Measurements from ENCODE around the gene ETHE1. TPM values are rescaled to one million over a fixed set of nuclear protein-coding genes. Genes with fewer than 3 reads are reported as not detected.

ETHE1 gene
- total RNA-seq, 2 experiments from 2014 or later: 41.5 to 44.8 TPM

GRCh38 chr19:43496960-43497359 is 30.0 kb downstream of the ETHE1 start:
- H3K9me3 Mint-ChIP-seq: no peaks in the 10 kb centered on the region
- H3K36me3 Mint-ChIP-seq: peaks cover 6% of the 10 kb centered on the region
- H3K4me1 Mint-ChIP-seq: peaks cover 2% of the 10 kb centered on the region
- no peak overlapping the region for H3K4me3 Mint-ChIP-seq
- H3K27ac Mint-ChIP-seq: no peak overlapping the region
- no peak for DNase-seq
- no peaks in the 10 kb centered on the region for H3K27me3 Mint-ChIP-seq

- Mint-ChIP-seq H3K4me3 (no peak overlapping the region), H3K27ac (no peak overlapping the region), H3K9me3 (no peaks in the 10 kb centered on the region), H3K36me3 (peaks cover 4% of the 10 kb centered on the region), H3K27me3 (no peaks in the 10 kb centered on the region), H3K4me1 (peaks cover under 1% of the 10 kb centered on the region)
- no peak for DNase-seq
Observed at GRCh38 chr19:43495082-43495481, 31.9 kb downstream of the ETHE1 start.

- Mint-ChIP-seq H3K27me3 (no peaks in the 10 kb centered on the region), H3K36me3 (peaks cover 4% of the 10 kb centered on the region), H3K27ac (no peak overlapping the region), H3K9me3 (no peaks in the 10 kb centered on the region), H3K4me3 (no peak overlapping the region), H3K4me1 (peaks cover 10% of the 10 kb centered on the region)
- no peak for DNase-seq
Observed at GRCh38 chr19:43490759-43491158, 36.2 kb downstream of the ETHE1 start.

GRCh38 chr19:43489979-43490599 is 36.9 kb downstream of the ETHE1 start:
- Mint-ChIP-seq H3K4me3 (no peak overlapping the region), H3K27me3 (no peaks in the 10 kb centered on the region), H3K9me3 (no peaks in the 10 kb centered on the region), H3K4me1 (peaks cover 10% of the 10 kb centered on the region), H3K27ac (no peak overlapping the region), H3K36me3 (peaks cover 4% of the 10 kb centered on the region)
- no peak for DNase-seq

GRCh38 chr19:43489310-43489709 is 37.7 kb downstream of the ETHE1 start:
- Mint-ChIP-seq H3K27me3 (no peaks in the 10 kb centered on the region), H3K36me3 (peaks cover 4% of the 10 kb centered on the region), H3K27ac (no peak overlapping the region), H3K4me3 (no peak overlapping the region), H3K4me1 (peaks cover 10% of the 10 kb centered on the region), H3K9me3 (no peaks in the 10 kb centered on the region)
- no peak for DNase-seq

- peaks cover 10% of the 10 kb centered on the region for H3K4me1 Mint-ChIP-seq
- H3K9me3 Mint-ChIP-seq: no peaks in the 10 kb centered on the region
- H3K36me3 Mint-ChIP-seq: peaks cover 4% of the 10 kb centered on the region
- DNase-seq: no peak
- no peak overlapping the region for H3K27ac Mint-ChIP-seq
- no peaks in the 10 kb centered on the region for H3K27me3 Mint-ChIP-seq
- no peak overlapping the region for H3K4me3 Mint-ChIP-seq
Observed at GRCh38 chr19:43488179-43488578, 38.8 kb downstream of the ETHE1 start.

- no peak for DNase-seq
- no peaks in the 10 kb centered on the region for H3K9me3 Mint-ChIP-seq
- no peaks in the 10 kb centered on the region for H3K27me3 Mint-ChIP-seq
- H3K4me3 Mint-ChIP-seq: no peak overlapping the region
- H3K36me3 Mint-ChIP-seq: peaks cover 4% of the 10 kb centered on the region
- H3K27ac Mint-ChIP-seq: no peak overlapping the region
- peaks cover 10% of the 10 kb centered on the region for H3K4me1 Mint-ChIP-seq
Observed at GRCh38 chr19:43486412-43486811, 40.6 kb downstream of the ETHE1 start.

GRCh38 chr19:43485951-43486350 is 41.0 kb downstream of the ETHE1 start:
- Mint-ChIP-seq H3K9me3 (no peaks in the 10 kb centered on the region), H3K4me1 (peaks cover 10% of the 10 kb centered on the region), H3K27me3 (no peaks in the 10 kb centered on the region), H3K36me3 (peaks cover 4% of the 10 kb centered on the region), H3K27ac (no peak overlapping the region), H3K4me3 (no peak overlapping the region)
- no peak for DNase-seq

- H3K4me1 Mint-ChIP-seq: no peaks in the 10 kb centered on the region
- no peaks in the 10 kb centered on the region for H3K9me3 Mint-ChIP-seq
Observed at GRCh38 chr19:43483281-43483680, 43.7 kb downstream of the ETHE1 start.

GRCh38 chr19:43482193-43482592 is 44.8 kb downstream of the ETHE1 start:
- H3K27ac Mint-ChIP-seq: no peak overlapping the region
- no peak overlapping the region for H3K4me3 Mint-ChIP-seq
- H3K36me3 Mint-ChIP-seq: peaks cover 7% of the 10 kb centered on the region
- H3K4me1 Mint-ChIP-seq: no peaks in the 10 kb centered on the region
- DNase-seq: no peak
- no peaks in the 10 kb centered on the region for H3K27me3 Mint-ChIP-seq
- no peaks in the 10 kb centered on the region for H3K9me3 Mint-ChIP-seq

More at GRCh38 chr19:43483281-43483680, 43.7 kb downstream of the ETHE1 start:
- DNase-seq: no peak
- Mint-ChIP-seq H3K4me3 (no peak overlapping the region), H3K27ac (no peak overlapping the region), H3K36me3 (peaks cover 2% of the 10 kb centered on the region), H3K27me3 (no peaks in the 10 kb centered on the region)

GRCh38 chr19:43481701-43482100 is 45.3 kb downstream of the ETHE1 start:
- no peak for DNase-seq
- H3K27ac Mint-ChIP-seq: no peak overlapping the region
- no peaks in the 10 kb centered on the region for H3K4me1 Mint-ChIP-seq
- H3K4me3 Mint-ChIP-seq: no peak overlapping the region
- H3K9me3 Mint-ChIP-seq: no peaks in the 10 kb centered on the region
- no peaks in the 10 kb centered on the region for H3K27me3 Mint-ChIP-seq
- peaks cover 9% of the 10 kb centered on the region for H3K36me3 Mint-ChIP-seq

- peaks cover 6% of the 10 kb centered on the region for H3K4me1 Mint-ChIP-seq
- H3K9me3 Mint-ChIP-seq: no peaks in the 10 kb centered on the region
- H3K27me3 Mint-ChIP-seq: no peaks in the 10 kb centered on the region
- no peak overlapping the region for H3K27ac Mint-ChIP-seq
- peaks cover 13% of the 10 kb centered on the region for H3K36me3 Mint-ChIP-seq
- DNase-seq: no peak
- no peak overlapping the region for H3K4me3 Mint-ChIP-seq
Observed at GRCh38 chr19:43480574-43480973, 46.4 kb downstream of the ETHE1 start.

GRCh38 chr19:43479961-43480561 is 46.9 kb downstream of the ETHE1 start:
- Mint-ChIP-seq H3K4me3 (no peak overlapping the region), H3K4me1 (peaks cover 10% of the 10 kb centered on the region), H3K36me3 (peaks cover 17% of the 10 kb centered on the region), H3K27ac (no peak overlapping the region), H3K27me3 (no peaks in the 10 kb centered on the region), H3K9me3 (no peaks in the 10 kb centered on the region)
- DNase-seq: no peak

- no peaks in the 10 kb centered on the region for H3K27me3 Mint-ChIP-seq
- H3K4me3 Mint-ChIP-seq: no peak overlapping the region
- H3K4me1 Mint-ChIP-seq: peaks cover 10% of the 10 kb centered on the region
- H3K36me3 Mint-ChIP-seq: peaks cover 18% of the 10 kb centered on the region
- no peak overlapping the region for H3K27ac Mint-ChIP-seq
- no peak for DNase-seq
- no peaks in the 10 kb centered on the region for H3K9me3 Mint-ChIP-seq
Observed at GRCh38 chr19:43479226-43479625, 47.8 kb downstream of the ETHE1 start.

GRCh38 chr19:43478323-43478722 is 48.7 kb downstream of the ETHE1 start:
- no peaks in the 10 kb centered on the region for H3K9me3 Mint-ChIP-seq
- H3K27ac Mint-ChIP-seq: no peak overlapping the region
- H3K36me3 Mint-ChIP-seq: peaks cover 20% of the 10 kb centered on the region
- no peak overlapping the region for H3K4me3 Mint-ChIP-seq
- H3K4me1 Mint-ChIP-seq: peaks cover 10% of the 10 kb centered on the region
- H3K27me3 Mint-ChIP-seq: no peaks in the 10 kb centered on the region
- no peak for DNase-seq

GRCh38 chr19:43476606-43477005 is 50.4 kb downstream of the ETHE1 start:
- peaks cover 20% of the 10 kb centered on the region for H3K36me3 Mint-ChIP-seq
- H3K4me3 Mint-ChIP-seq: no peak overlapping the region
- H3K27me3 Mint-ChIP-seq: no peaks in the 10 kb centered on the region
- peaks cover 14% of the 10 kb centered on the region for H3K4me1 Mint-ChIP-seq
- no peak overlapping the region for H3K27ac Mint-ChIP-seq
- no peaks in the 10 kb centered on the region for H3K9me3 Mint-ChIP-seq
- DNase-seq: no peak
